A204.1 (cell line): ENCODE measurements around the gene TTLL1.
"Not testable (repeated sequence)": the region's sequence is repeated elsewhere in the genome, so short reads cannot be mapped to it uniquely, and the experiment has no call there.

ENCODE experiments used
- FAIRE-seq: peaks from 2 replicates; lab custom pipeline; 2012; peaks lifted over from hg19 to GRCh38; lab: Jason Lieb, UNC

The TTLL1 gene

DNA sequence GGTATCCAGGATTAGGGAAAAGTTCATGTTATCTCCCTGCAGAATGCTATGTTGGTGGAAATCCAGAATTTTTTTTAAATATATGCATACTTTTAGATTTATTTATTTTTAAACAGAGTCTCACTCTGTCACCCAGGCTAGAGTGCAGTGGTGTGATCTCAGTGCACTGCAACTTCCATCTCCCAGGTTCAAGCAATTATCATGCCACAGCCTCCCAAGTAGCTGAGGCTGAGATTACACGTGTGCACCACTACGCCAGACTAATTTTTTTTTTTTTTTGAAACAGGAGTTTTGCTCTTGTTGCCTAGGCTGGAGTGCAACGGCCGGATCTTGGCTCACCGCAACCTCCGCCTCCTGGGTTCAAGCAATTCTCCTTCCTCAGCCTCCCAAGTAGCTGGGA lies 76.8 kb downstream of the TTLL1 start:
- no peak for FAIRE-seq

GRCh38 chr22:43011079-43011478 lies 78.1 kb downstream of the TTLL1 start:
- no peak for FAIRE-seq

DNA sequence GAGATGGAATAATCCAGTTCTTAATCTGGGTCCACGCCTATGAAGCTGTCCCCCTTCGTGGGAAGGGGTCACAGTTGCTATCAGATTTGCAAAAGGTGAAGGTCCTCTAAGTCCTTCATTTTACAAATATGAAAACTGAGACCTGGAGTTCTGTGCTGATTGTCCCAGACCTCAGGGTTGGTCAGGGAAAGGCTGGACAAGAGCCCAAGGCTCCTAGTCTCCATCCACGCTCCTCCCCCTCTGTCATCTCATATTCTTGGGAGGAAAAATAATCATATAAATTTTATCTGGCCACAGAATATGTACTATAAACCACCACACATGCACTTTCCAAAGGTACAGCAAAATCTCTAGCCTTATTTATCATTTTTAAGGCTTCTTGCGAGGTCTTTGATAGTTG lies 79.7 kb downstream of the TTLL1 start:
- no peak for FAIRE-seq

- FAIRE-seq: no peak
Measured at GRCh38 chr22:43008921-43009320, 80.3 kb downstream of the TTLL1 start.

- FAIRE-seq: no peak
Measured at GRCh38 chr22:43008509-43008908, 80.7 kb downstream of the TTLL1 start.

DNA sequence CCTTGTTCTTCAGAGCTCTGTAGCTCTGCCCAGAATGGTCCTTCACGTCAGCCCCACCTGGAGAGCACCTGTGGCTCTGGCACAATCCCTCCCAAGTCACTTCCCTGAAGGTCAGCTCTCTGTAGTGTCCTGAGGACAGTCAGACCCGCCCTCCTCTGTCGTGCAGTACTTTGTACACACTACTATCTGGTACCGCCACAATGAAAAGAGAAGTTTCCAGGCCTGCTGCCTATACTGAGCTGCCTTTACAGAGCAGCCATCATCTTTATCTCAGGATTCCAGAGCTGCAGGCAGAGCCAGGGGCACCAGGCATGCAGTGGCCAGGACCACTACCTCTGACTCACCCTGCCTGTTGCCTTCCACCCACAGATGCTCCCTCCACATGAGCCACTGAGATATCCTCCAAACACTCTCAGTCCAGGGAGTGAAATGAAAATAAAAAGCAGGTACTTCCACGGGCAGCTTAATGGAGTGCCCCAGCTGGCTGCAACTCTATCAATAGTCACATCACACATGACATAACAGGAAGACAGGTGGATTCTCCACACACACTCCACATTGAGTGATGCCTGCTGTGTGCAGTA lies 81.6 kb downstream of the TTLL1 start:
- FAIRE-seq: no peak

GRCh38 chr22:43006753-43007152 lies 82.4 kb downstream of the TTLL1 start:
- no peak for FAIRE-seq

- no peak for FAIRE-seq
Measured at GRCh38 chr22:43006016-43006505, 83.1 kb downstream of the TTLL1 start.

- FAIRE-seq: no peak
Measured at GRCh38 chr22:43005106-43005505, 84.1 kb downstream of the TTLL1 start.

GRCh38 chr22:43004362-43005035 lies 84.7 kb downstream of the TTLL1 start:
- FAIRE-seq: no peak

DNA sequence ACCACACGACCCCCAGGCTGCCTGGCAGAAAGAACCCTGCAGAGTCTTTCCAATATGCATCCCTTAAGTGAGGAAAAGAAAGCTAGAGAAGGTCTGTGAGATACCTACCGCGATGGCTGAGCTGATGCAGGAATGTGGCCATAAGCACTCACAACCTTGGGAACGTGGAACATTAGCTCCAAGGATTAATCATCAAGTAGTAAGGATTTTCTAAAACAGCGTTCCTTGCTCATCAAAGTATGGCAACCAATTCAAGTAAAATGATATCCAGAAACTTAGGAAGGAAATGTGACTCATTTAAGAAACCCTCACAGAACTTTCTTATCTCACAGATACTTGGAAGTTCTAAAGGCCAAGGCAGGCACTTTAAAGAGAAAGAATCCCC lies 87.0 kb downstream of the TTLL1 start:
- no peak for FAIRE-seq

DNA sequence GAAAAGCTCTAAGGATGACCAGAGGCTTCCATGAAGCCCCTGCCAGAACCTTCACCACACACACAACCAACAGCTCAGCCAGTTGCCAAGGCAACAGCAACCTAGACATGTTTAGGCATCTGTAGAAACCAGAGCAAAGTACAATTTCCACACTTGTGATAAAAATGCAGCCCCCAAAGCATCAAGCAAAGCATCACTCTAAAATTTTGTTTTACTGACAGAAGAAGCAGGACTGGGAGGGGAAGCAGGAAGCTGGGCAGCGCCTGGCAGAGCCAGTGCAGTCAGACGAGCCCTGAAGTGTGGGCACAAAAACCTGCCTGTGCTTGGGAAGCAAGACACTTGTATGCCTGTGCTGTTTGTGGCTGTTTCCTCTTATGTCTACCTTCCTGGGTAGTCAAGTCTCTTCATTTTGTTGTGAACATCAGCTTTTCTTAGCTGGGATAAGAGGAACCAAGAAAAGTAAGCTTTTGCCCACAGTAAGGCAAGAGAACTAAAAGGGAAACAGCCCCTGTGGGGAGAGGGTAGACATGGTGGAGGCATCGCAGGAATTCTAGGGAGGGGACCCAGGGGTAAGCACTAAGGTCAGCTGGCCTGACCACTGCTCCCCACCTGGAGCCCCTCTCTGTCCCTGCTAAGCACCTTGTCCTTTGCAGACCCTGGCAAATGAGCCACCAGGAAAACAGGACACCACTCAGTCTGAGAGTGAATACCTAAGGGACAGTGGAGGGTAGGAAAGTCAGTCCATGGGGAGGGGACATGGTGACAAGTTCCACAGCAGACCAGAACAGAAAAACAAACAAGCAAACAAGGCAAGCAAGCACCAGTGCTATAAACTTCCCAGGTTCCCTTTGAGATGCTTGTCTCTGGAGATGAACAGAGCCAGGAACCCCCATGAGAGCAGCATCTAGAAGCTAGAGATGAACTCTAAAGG lies 87.7 kb downstream of the TTLL1 start:
- no peak for FAIRE-seq

- FAIRE-seq: no peak
Measured at GRCh38 chr22:43000441-43001175, 88.6 kb downstream of the TTLL1 start.

GRCh38 chr22:42997582-42998090 lies 91.6 kb downstream of the TTLL1 start:
- no peak for FAIRE-seq

GRCh38 chr22:42996646-42997365 lies 92.4 kb downstream of the TTLL1 start:
- no peak for FAIRE-seq

- not testable (repeated sequence) for FAIRE-seq
Measured at GRCh38 chr22:42995654-42996053, 93.5 kb downstream of the TTLL1 start.

DNA sequence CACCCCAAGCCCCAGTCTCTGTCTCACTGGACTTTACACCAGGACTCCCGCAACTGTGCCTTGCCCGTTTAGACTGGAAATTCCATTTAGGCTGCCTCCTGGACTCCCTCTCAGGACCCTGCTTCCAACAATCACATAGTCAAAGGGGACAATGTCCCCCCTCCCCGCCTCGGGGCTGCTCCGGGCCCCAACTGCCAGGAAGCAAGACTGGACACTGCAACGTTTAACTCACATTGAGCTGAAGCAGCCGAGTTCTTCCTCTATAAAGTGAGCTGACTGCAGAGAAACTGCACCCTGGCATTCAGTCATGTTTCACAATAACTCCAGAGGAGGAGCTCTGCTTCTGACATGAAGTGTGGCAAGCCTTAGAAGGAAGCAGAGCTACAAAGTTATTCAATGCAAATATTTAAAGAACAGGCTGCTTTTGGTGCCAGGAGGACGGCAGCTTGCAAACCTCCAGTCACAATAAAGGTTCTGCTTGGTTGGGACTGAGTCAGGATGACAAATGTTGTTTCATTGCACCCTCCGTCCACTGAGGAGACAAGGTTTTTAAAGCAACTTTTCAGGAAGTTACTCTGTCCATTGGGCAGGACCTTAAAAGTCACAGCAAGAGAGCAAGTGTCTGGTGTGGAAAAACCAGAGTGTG lies 94.2 kb downstream of the TTLL1 start:
- no peak for FAIRE-seq

GRCh38 chr22:42994276-42994916 lies 94.8 kb downstream of the TTLL1 start:
- FAIRE-seq: no peak

- no peak for FAIRE-seq
Measured at GRCh38 chr22:42993651-42994275, 95.4 kb downstream of the TTLL1 start.

GRCh38 chr22:42992886-42993479 lies 96.2 kb downstream of the TTLL1 start:
- no peak for FAIRE-seq
